A549 (cell line): ENCODE data around the gene CRYBA4. TPM values are rescaled to one million over a fixed set of nuclear protein-coding genes. Genes with fewer than 3 reads are reported as not detected.

Source experiments
- ATAC-seq, 2 experiments: fragments of 200-7000 bp in 1 of 2; fragments of >200 bp in 1 of 2; cut with Nextera tagmentation in 1 of 2; cut with Tn5 transposase in 1 of 2; 3 replicates each; pipeline versions ENCODE4 v1.8.0 to v1.9.1; 2018 to 2020; ENCODE audit warnings: mild to moderate bottlenecking in 1 of 2, moderate library complexity in 1 of 2
- CTCF ChIA-PET: fragments of 300-600 bp; sonication (Branson Sonifier 250); formaldehyde crosslinking; extraction: SDS; loops from one replicate; lab custom pipeline; 2021; ENCODE audit warnings: antibody characterized with exemption, inconsistent platforms; lab: Yijun Ruan, JAX
- POLR2A ChIA-PET: fragments of 350-600 bp; formaldehyde crosslinking; extraction: SDS; loops from one replicate; lab custom pipeline; 2021; ENCODE audit warnings: antibody characterized with exemption, inconsistent platforms; lab: Yijun Ruan, JAX
- DNase-seq, 2 experiments: peaks; one replicate each; pipeline versions ENCODE4 v3.0.0 to v3.0.0-alpha.2; 2011 to 2016; ENCODE audit warnings: low read depth in 1 of 2, low spot score in 1 of 2
- FAIRE-seq: peaks from 2 replicates; lab custom pipeline; 2011; peaks lifted over from hg19 to GRCh38; lab: Jason Lieb, UNC
- H3K27ac ChIP-seq, 2 experiments: fragments of >200 bp; sonication (Bioruptor Twin); formaldehyde crosslinking; 3 replicates each; pipeline ENCODE4 v1.5.1; 2016 to 2017
- H3K4me1 ChIP-seq: fragments of >200 bp; sonication (Bioruptor Twin); formaldehyde crosslinking; 3 replicates; pipeline ENCODE4 v1.6.1; 2016
- H3K4me2 ChIP-seq: fragments of >200 bp; sonication (Bioruptor Twin); formaldehyde crosslinking; 3 replicates; pipeline ENCODE4 v1.6.1; 2016
- H3K4me3 ChIP-seq: fragments of >200 bp; sonication (Bioruptor Twin); formaldehyde crosslinking; 3 replicates; pipeline ENCODE4 v1.5.1; 2016
- H3K9me3 ChIP-seq: fragments of >200 bp; sonication (Bioruptor Twin); formaldehyde crosslinking; 3 replicates; pipeline ENCODE4 v1.6.1; 2016
- ATOH8 ChIP-seq: fragments of 250-450 bp; sonication (Bioruptor Pico); IDR thresholded peaks from 2 replicates; pipeline ENCODE4 v1.5.0; 2020; ENCODE audit warnings: low read depth, mild to moderate bottlenecking, moderate library complexity
- CBX2 ChIP-seq: fragments of 200-600 bp; sonication (generic); IDR thresholded peaks from 2 replicates; pipeline ENCODE4 v1.6.1; 2016; ENCODE audit warnings: low read depth, mild to moderate bottlenecking, borderline replicate concordance
- CBX8 ChIP-seq: fragments of 200-600 bp; sonication (generic); IDR thresholded peaks from 2 replicates; pipeline ENCODE4 v1.6.1; 2016
- EP300 ChIP-seq, 2 experiments: fragments of >200 bp; sonication (Bioruptor Twin); formaldehyde crosslinking; IDR thresholded peaks; 2 replicates in 1 of 2; 3 replicates in 1 of 2; pipeline ENCODE4 v1.6.1; 2016 to 2017
- FOSL2 ChIP-seq, 2 experiments: fragments of 450-650 bp in 1 of 2; fragments of >200 bp in 1 of 2; sonication (Bioruptor Twin) in 1 of 2; formaldehyde crosslinking; IDR thresholded peaks; 2 replicates each; pipeline versions ENCODE4 v1.5.0 to v1.6.1; 2016 to 2020; ENCODE audit warnings: mild to moderate bottlenecking in 1 of 2, moderate library complexity in 1 of 2
- GATA3 ChIP-seq: IDR thresholded peaks from 2 replicates; pipeline ENCODE4 v1.6.1; 2012; ENCODE audit warnings: borderline replicate concordance
- HES2 ChIP-seq: fragments of >200 bp; sonication (Bioruptor Twin); formaldehyde crosslinking; IDR thresholded peaks from 2 replicates; pipeline ENCODE4 v1.6.1; 2016
- HEYL ChIP-seq: fragments of 250-450 bp; sonication (Bioruptor Pico); IDR thresholded peaks from 2 replicates; pipeline ENCODE4 v1.8.0; 2021; ENCODE audit warnings: mild to moderate bottlenecking, moderate library complexity
- MAFK ChIP-seq: fragments of 450-650 bp; IDR thresholded peaks from 2 replicates; pipeline ENCODE4 v1.6.1; 2014; ENCODE audit not compliant: partially characterized antibody
- MAX ChIP-seq: IDR thresholded peaks from 2 replicates; pipeline ENCODE4 v1.6.1; 2012
- NPAS2 ChIP-seq: fragments of 250-450 bp; sonication (Bioruptor Pico); IDR thresholded peaks from 2 replicates; pipeline ENCODE4 v1.8.0; 2022; ENCODE audit warnings: mild to moderate bottlenecking, moderate library complexity, borderline replicate concordance
- PHF8 ChIP-seq: fragments of 200-600 bp; sonication (generic); IDR thresholded peaks from 2 replicates; pipeline ENCODE4 v1.6.1; 2016; ENCODE audit warnings: low read depth, mild to moderate bottlenecking, antibody characterized with exemption, moderate library complexity, borderline replicate concordance
- RARB ChIP-seq: fragments of 250-450 bp; sonication (Bioruptor Pico); IDR thresholded peaks from 2 replicates; pipeline ENCODE4 v1.8.0; 2021; ENCODE audit warnings: mild to moderate bottlenecking, moderate library complexity
- RCOR1 ChIP-seq: fragments of 150-350 bp; IDR thresholded peaks from 2 replicates; pipeline ENCODE4 v1.6.1; 2014; ENCODE audit warnings: antibody characterized with exemption, low read length, low read depth
- REST ChIP-seq: fragments of 200-600 bp; sonication (generic); IDR thresholded peaks from 2 replicates; pipeline ENCODE4 v1.6.1; 2016; ENCODE audit warnings: antibody characterized with exemption, mild to moderate bottlenecking, moderate library complexity
- RFX5 ChIP-seq: fragments of 450-650 bp; IDR thresholded peaks from 2 replicates; pipeline ENCODE4 v1.7.1; 2014; ENCODE audit warnings: antibody characterized with exemption, mild to moderate bottlenecking, moderate library complexity
- SMC3 ChIP-seq: fragments of >200 bp; sonication (Bioruptor Twin); formaldehyde crosslinking; IDR thresholded peaks from 3 replicates; pipeline ENCODE4 v1.6.1; 2018; ENCODE audit warnings: inconsistent platforms
- ZSCAN20 ChIP-seq: fragments of 250-450 bp; sonication (Bioruptor Pico); IDR thresholded peaks from 2 replicates; pipeline ENCODE4 v1.8.0; 2022; ENCODE audit warnings: mild to moderate bottlenecking, moderate library complexity
- WGBS: methylation state at CpG from one replicate; pipeline ENCODE4 v1.1.6; 2017; ENCODE audit errors: missing lambda C conversion rate; 5-methylcytosine and 5-hydroxymethylcytosine counted together
- polyA plus RNA-seq, 4 experiments: library from polyadenylated mRNA; depleted of rRNA in 3 of 4; stranded (reverse); fragments of >200 nt; fragmentation: RNase III in 1 of 4; extraction: RNeasy Plus Mini Kit Qiagen cat#74134 plus additional on column Dnase treatment in 1 of 4; gene quantifications; 2 replicates in 3 of 4; 3 replicates in 1 of 4; pipeline ENCODE4 v1.2.3, GENCODE V29; 2011 to 2017

CRYBA4 gene
- polyA plus RNA-seq, 2 of the 4 experiments (the other 2 are of a cell fraction), result not detected

- no peaks in the 10 kb centered on the region for H3K4me1 ChIP-seq
- POLR2A ChIA-PET, result no interaction called here
- no peak overlapping the region for H3K4me2 ChIP-seq
- no peak overlapping the region for H3K4me3 ChIP-seq
- H3K27ac ChIP-seq, result no peak overlapping the region
- DNase-seq (no peak), FAIRE-seq (no peak), ATAC-seq (no peak)
- H3K9me3 ChIP-seq, result no peaks in the 10 kb centered on the region
- WGBS, result 100% methylated on average over 2 of the region's 2 CpGs
- CTCF ChIA-PET, result interaction anchor here (0.6 to 1.1 kb wide), 3 partner anchors 10 to 112 kb away, joined by 3 read pairs; no protein-coding TSS in a partner anchor
- TF ChIP-seq FOSL2 (IDR thresholded peaks at IDR 0.05) (no peak), FOSL2 (CRISPR knock-in tag; IDR thresholded peaks at IDR 0.05) (no peak), RCOR1 (no peak), ZSCAN20 (no peak), RARB (CRISPR knock-in tag) (no peak), SMC3 (no peak), MAFK (no peak)
Observed at GRCh38 chr22:26616650-26617049, 5.1 kb upstream of the CRYBA4 start.

- TF ChIP-seq HES2, result no peak
- TF ChIP-seq MAFK, result no peak
- no peak for TF ChIP-seq EP300 (IDR thresholded peaks at IDR 0.05)
- no peak for TF ChIP-seq HEYL (CRISPR knock-in tag)
- TF ChIP-seq MAX, result no peak
- TF ChIP-seq PHF8, result no peak
- no peak for TF ChIP-seq ATOH8 (CRISPR knock-in tag)
- no peak for TF ChIP-seq RFX5
- no peak for TF ChIP-seq REST
- TF ChIP-seq NPAS2 (CRISPR knock-in tag), result no peak
- TF ChIP-seq CBX8, result no peak
- no peak for TF ChIP-seq GATA3
- no peak for TF ChIP-seq CBX2
- TF ChIP-seq, all 56 proteins: peak for 0
- Histone ChIP-seq H3K27ac (no peak within 1 kb of the TSS), H3K9me3 (no peaks in the 10 kb centered on the region), H3K4me3 (no peak within 1 kb of the TSS), H3K4me1 (no peaks in the 10 kb centered on the region), H3K4me2 (no peak within 1 kb of the TSS)
- POLR2A ChIA-PET, result no interaction called here
- FAIRE-seq, result no peak
- WGBS, result 55% methylated on average over 7 of the region's 7 CpGs
- CTCF ChIA-PET, result interaction anchor here (0.6 to 1.0 kb wide), 2 partner anchors 15 to 113 kb away, joined by 3 read pairs; no protein-coding TSS in a partner anchor
- no peak for DNase-seq
- ATAC-seq, result no peak; a peak in 1 of 6 replicates
Observed at GRCh38 chr22:26617271-26618199, 4.2 kb upstream of the CRYBA4 start, which contains the start of gene CRYBB1. CRYBB1 (minus strand) TSS chr22:26618027; CDS start chr22:26616319, 1,708 bp downstream.
